IMR-90 (cell line): ENCODE results near the gene ISG20. TPM values are rescaled to one million over a fixed set of nuclear protein-coding genes. Genes with fewer than 3 reads are reported as not detected.

Experiments
- ATAC-seq: fragments of 200-7000 bp; cut with Tn5 transposase; 2 replicates; pipeline ENCODE4 v1.9.1; 2020; ENCODE audit warnings: low read depth, mild to moderate bottlenecking, moderate library complexity
- BruUV-seq: library from RNA; stranded (reverse); fragments of 400-500 nt; replicated peaks from 2 replicates; lab custom pipeline; 2021; lab: Mats Ljungman, UMichigan
- CTCF ChIA-PET: fragments of 300-600 bp; formaldehyde crosslinking; extraction: SDS; loops from one replicate; lab custom pipeline; 2021; ENCODE audit warnings: antibody characterized with exemption; lab: Yijun Ruan, JAX
- POLR2A ChIA-PET: fragments of 300-600 bp; sonication (Branson Sonifier 250); formaldehyde crosslinking; loops from one replicate; lab custom pipeline; 2022; ENCODE audit warnings: antibody characterized with exemption; ENCODE audit not compliant: unreplicated experiment; lab: Charles Lee
- DNase-seq: peaks from one replicate; pipeline ENCODE4 v3.0.0; 2013
- H2AFZ ChIP-seq: replicated peaks from 2 replicates; pipeline ENCODE3; 2013; ENCODE audit warnings: low read length, mild to moderate bottlenecking; ENCODE audit not compliant: poor library complexity
- H2AK5ac ChIP-seq: 2 replicates; pipeline ENCODE4 v1.6.1; 2013; ENCODE audit warnings: low read depth, low read length, inconsistent platforms
- H2AK9ac ChIP-seq: replicated peaks from 2 replicates; pipeline ENCODE3; 2013; ENCODE audit warnings: mild to moderate bottlenecking, low read depth, low read length, moderate library complexity; ENCODE audit not compliant: poor library complexity
- H2BK120ac ChIP-seq: 2 replicates; pipeline ENCODE4 v1.6.1; 2013; ENCODE audit warnings: low read depth, low read length, inconsistent platforms
- H2BK15ac ChIP-seq: 3 replicates; pipeline ENCODE4 v1.6.1; 2013; ENCODE audit warnings: low read depth, low read length, inconsistent platforms
- H2BK20ac ChIP-seq: 2 replicates; pipeline ENCODE4 v1.6.1; 2013; ENCODE audit warnings: low read depth, mild to moderate bottlenecking, inconsistent platforms, low read length, moderate library complexity
- H2BK5ac ChIP-seq: 2 replicates; pipeline ENCODE4 v1.6.1; 2013; ENCODE audit warnings: mild to moderate bottlenecking, low read depth, low read length, inconsistent platforms; ENCODE audit not compliant: poor library complexity, severe bottlenecking
- H3K14ac ChIP-seq: replicated peaks from 2 replicates; pipeline ENCODE4 v1.6.1; 2013; ENCODE audit warnings: low read depth, low read length, inconsistent platforms
- H3K18ac ChIP-seq: 2 replicates; pipeline ENCODE4 v1.6.1; 2013; ENCODE audit warnings: low read depth, low read length, control low read depth
- H3K23ac ChIP-seq: 2 replicates; pipeline ENCODE4 v1.6.1; 2013; ENCODE audit warnings: low read depth, low read length, inconsistent platforms
- H3K27ac ChIP-seq: 2 replicates; pipeline ENCODE4 v1.5.1; 2013; ENCODE audit warnings: mild to moderate bottlenecking, control low read depth, low read length; ENCODE audit not compliant: insufficient read depth
- H3K27me3 ChIP-seq: 2 replicates; pipeline ENCODE4 v1.6.1; 2013; ENCODE audit warnings: low read length; ENCODE audit not compliant: control insufficient read depth, insufficient read depth
- H3K36me3 ChIP-seq: 2 replicates; pipeline ENCODE4 v1.6.1; 2013; ENCODE audit warnings: low read length, mixed read lengths; ENCODE audit not compliant: control insufficient read depth, insufficient read depth
- H3K4ac ChIP-seq: 2 replicates; pipeline ENCODE4 v1.6.1; 2013; ENCODE audit warnings: low read depth, low read length, inconsistent platforms
- H3K4me1 ChIP-seq: 2 replicates; pipeline ENCODE4 v1.6.1; 2013; ENCODE audit warnings: low read length, mixed read lengths; ENCODE audit not compliant: control insufficient read depth, insufficient read depth
- H3K4me2 ChIP-seq: 2 replicates; pipeline ENCODE4 v1.6.1; 2013; ENCODE audit warnings: low read depth, mild to moderate bottlenecking, control low read depth, low read length, moderate library complexity
- H3K4me3 ChIP-seq: 2 replicates; pipeline ENCODE4 v1.5.1; 2013; ENCODE audit warnings: low read depth, mild to moderate bottlenecking, control low read depth, low read length, moderate library complexity; ENCODE audit not compliant: insufficient read depth
- H3K56ac ChIP-seq: 2 replicates; pipeline ENCODE4 v1.6.1; 2013; ENCODE audit warnings: low read length, inconsistent platforms; ENCODE audit not compliant: insufficient read depth; ENCODE audit errors: extremely low read depth
- H3K79me1 ChIP-seq, 2 experiments: 2 replicates each; pipeline ENCODE4 v1.6.1; 2013; ENCODE audit warnings: low read length in 2 of 2, inconsistent platforms in 1 of 2, low read depth in 1 of 2
- H3K9ac ChIP-seq: 2 replicates; pipeline ENCODE4 v1.6.1; 2013; ENCODE audit warnings: low read depth, low read length, control low read depth
- H3K9me1 ChIP-seq: 2 replicates; pipeline ENCODE4 v1.6.1; 2013; ENCODE audit warnings: low read length, inconsistent platforms; ENCODE audit not compliant: insufficient read depth
- H3K9me3 ChIP-seq: 2 replicates; pipeline ENCODE4 v1.6.1; 2013; ENCODE audit warnings: low read length; ENCODE audit not compliant: control insufficient read depth, insufficient read depth
- H4K20me1 ChIP-seq: 2 replicates; pipeline ENCODE4 v1.6.1; 2013; ENCODE audit warnings: low read length, inconsistent platforms; ENCODE audit not compliant: insufficient read depth
- H4K5ac ChIP-seq: 2 replicates; pipeline ENCODE4 v1.6.1; 2013; ENCODE audit warnings: mild to moderate bottlenecking, low read depth, low read length, control low read depth
- H4K8ac ChIP-seq, 2 experiments: 2 replicates each; pipeline ENCODE4 v1.6.1; 2013; ENCODE audit warnings: low read depth in 2 of 2, low read length in 2 of 2, control low read depth in 1 of 2, inconsistent platforms in 1 of 2
- H4K91ac ChIP-seq: 2 replicates; pipeline ENCODE4 v1.6.1; 2013; ENCODE audit warnings: low read depth, low read length, inconsistent platforms; ENCODE audit not compliant: insufficient read depth
- FOS ChIP-seq: fragments of 150-350 bp; IDR thresholded peaks from 2 replicates; pipeline ENCODE4 v1.6.1; 2016; ENCODE audit warnings: low read depth, low read length
- MAFK ChIP-seq: IDR thresholded peaks from 2 replicates; pipeline ENCODE4 v1.6.1; 2012; ENCODE audit warnings: low read depth, low read length, improper control_type of control experiment
- MXI1 ChIP-seq: IDR thresholded peaks from 2 replicates; pipeline ENCODE4 v1.6.1; 2012; ENCODE audit warnings: low read depth, mild to moderate bottlenecking, low read length, moderate library complexity, borderline replicate concordance
- NFE2L2 ChIP-seq: fragments of 150-350 bp; IDR thresholded peaks from 2 replicates; pipeline ENCODE4 v1.6.1; 2016; ENCODE audit warnings: low read depth, mild to moderate bottlenecking, low read length
- POLR2A ChIP-seq: IDR thresholded peaks from 2 replicates; pipeline ENCODE4 v1.6.1; 2012; ENCODE audit warnings: mild to moderate bottlenecking, low read depth, low read length
- RAD21 ChIP-seq: IDR thresholded peaks from 2 replicates; pipeline ENCODE4 v1.6.1; 2012; ENCODE audit warnings: low read length, improper control_type of control experiment
- RCOR1 ChIP-seq: IDR thresholded peaks from 2 replicates; pipeline ENCODE4 v1.6.1; 2012; ENCODE audit warnings: mild to moderate bottlenecking, low read length, improper control_type of control experiment; ENCODE audit not compliant: insufficient replicate concordance
- RFX5 ChIP-seq: IDR thresholded peaks from 2 replicates; pipeline ENCODE4 v1.8.0; 2012; ENCODE audit warnings: low read depth, mild to moderate bottlenecking, low read length, moderate library complexity
- SMC3 ChIP-seq: fragments of 150-350 bp; IDR thresholded peaks from 2 replicates; pipeline ENCODE4 v1.6.1; 2016; ENCODE audit warnings: low read depth, mild to moderate bottlenecking, antibody characterized with exemption, low read length, moderate library complexity
- WGBS, 2 experiments: methylation state at CpG; one replicate each; pipeline versions ENCODE4 v1.1.5 to v1.1.7; 2013; ENCODE audit warnings: missing lambda C conversion rate in 2 of 2; ENCODE audit not compliant: insufficient read length in 1 of 2; ENCODE audit errors: extremely low coverage in 2 of 2; 5-methylcytosine and 5-hydroxymethylcytosine counted together
- dilution Hi-C: fragments of 300-500 bp; cut with HindIII; formaldehyde crosslinking; loops from one replicate; pipeline ENCODE4 v1.14.3; 2018; ENCODE audit warnings: low sequenced_read_pairs; ENCODE audit not compliant: unreplicated experiment
- in situ Hi-C: fragments of 300-500 bp; cut with MboI; formaldehyde crosslinking; loops from 3 replicates; pipeline ENCODE4 v1.14.3; 2019; ENCODE audit warnings: low sequenced_read_pairs, inconsistent platforms, mixed read lengths
- intact Hi-C: fragments of 100-400 bp; cut with micrococcal nuclease; formaldehyde crosslinking; loops from 2 replicates; pipeline ENCODE4 v1.10.0; 2022
- polyA plus RNA-seq, 3 experiments: library from polyadenylated mRNA; depleted of rRNA; stranded (reverse); fragments of >200 nt; gene quantifications; 2 replicates each; pipeline ENCODE4 v1.2.3, GENCODE V29; 2012; ENCODE audit warnings: low replicate concordance in 1 of 3
- total RNA-seq: library from RNA; depleted of rRNA; stranded (reverse); fragments of >200 nt; gene quantifications from 2 replicates; pipeline ENCODE4 v1.2.3, GENCODE V29; 2012
- TF ChIP-seq, protein P1 (sequence below): conservative IDR thresholded peaks from 2 replicates; pipeline ENCODE4 v1.5.1; 2012; ENCODE audit warnings: mild to moderate bottlenecking, low read depth, low read length, improper control_type of control experiment
- TF ChIP-seq, protein P2 (sequence below): fragments of 150-350 bp; IDR thresholded peaks from 2 replicates; pipeline ENCODE4 v1.6.1; 2016; ENCODE audit warnings: low read depth, mild to moderate bottlenecking, low read length, moderate library complexity, borderline replicate concordance
- TF ChIP-seq, protein P3 (sequence below): fragments of 150-350 bp; IDR thresholded peaks from 2 replicates; pipeline ENCODE4 v1.6.1; 2017; ENCODE audit warnings: mild to moderate bottlenecking, antibody characterized with exemption, low read length, low read depth

ISG20 gene
- total and polyA plus RNA-seq, 2 of the 4 experiments (the other 2 are of a cell fraction), result 0.72 to 1.2 TPM

DNA sequence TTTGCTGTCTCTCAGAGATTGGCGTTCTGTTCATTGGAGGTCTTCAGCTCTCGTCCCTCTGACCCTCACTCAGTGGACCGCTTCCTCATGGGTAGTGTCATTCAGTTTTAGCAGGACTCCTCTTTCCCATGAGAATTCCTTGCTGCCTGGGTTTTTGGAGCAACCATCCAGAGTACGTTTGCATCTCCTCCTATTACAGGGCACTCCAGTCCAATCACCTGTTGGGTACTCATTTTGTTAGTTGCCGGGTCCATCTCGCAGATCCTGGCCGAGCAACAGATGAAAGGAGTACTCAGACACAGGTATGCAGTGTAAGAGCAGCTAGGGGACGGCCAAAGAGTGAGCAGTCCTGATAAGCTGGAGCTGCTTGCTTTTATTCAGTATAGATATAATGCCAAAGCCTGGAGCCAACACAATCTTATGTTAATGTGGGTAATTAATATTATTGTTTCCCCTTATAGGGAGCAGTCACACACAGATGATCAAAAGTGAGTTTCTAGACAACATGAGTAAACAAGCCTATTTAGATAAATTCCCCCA, 49.6 kb downstream of the ISG20 start:
- ChIA-PET POLR2A (no interaction called here), CTCF (interaction anchor here (0.6 kb wide), 1 partner anchor 1977 kb away, joined by 3 read pairs; no protein-coding TSS in a partner anchor)
- H3K9ac ChIP-seq, result no peak overlapping the region
- no peaks in the 10 kb centered on the region for H3K4me1 ChIP-seq
- no peak overlapping the region for H2BK20ac ChIP-seq
- no peak overlapping the region for H2BK5ac ChIP-seq
- no peak overlapping the region for H2AK5ac ChIP-seq
- DNase-seq (no peak), ATAC-seq (no peak)
- H4K5ac ChIP-seq, result no peak overlapping the region
- in situ Hi-C loops (no loop called here), dilution Hi-C loops (no loop called here), intact Hi-C loops (no loop called here)
- H3K4ac ChIP-seq, result no peak overlapping the region
- no peak overlapping the region for H2BK15ac ChIP-seq
- H3K4me2 ChIP-seq, result no peak overlapping the region
- peaks cover 36% of the 10 kb centered on the region for H3K27me3 ChIP-seq
- no peak overlapping the region for H3K56ac ChIP-seq
- H2AK9ac ChIP-seq, result no peak overlapping the region
- WGBS, 2 experiments, result no CpG with 5 or more reads among the region's 8 CpGs
- H3K14ac ChIP-seq, result no peak overlapping the region
- H3K4me3 ChIP-seq, result no peak overlapping the region
- no peak overlapping the region for H3K27ac ChIP-seq
- no peaks in the 10 kb centered on the region for H4K20me1 ChIP-seq
- no peak overlapping the region for H2BK120ac ChIP-seq
- BruUV-seq, result no TSS peak
- H3K79me1 ChIP-seq, result no peaks in the 10 kb centered on the region
- H3K36me3 ChIP-seq, result no peaks in the 10 kb centered on the region
- no peak overlapping the region for H3K18ac ChIP-seq
- H4K91ac ChIP-seq, result no peak overlapping the region
- TF ChIP-seq POLR2A, result no peak
- TF ChIP-seq, protein P1, sequence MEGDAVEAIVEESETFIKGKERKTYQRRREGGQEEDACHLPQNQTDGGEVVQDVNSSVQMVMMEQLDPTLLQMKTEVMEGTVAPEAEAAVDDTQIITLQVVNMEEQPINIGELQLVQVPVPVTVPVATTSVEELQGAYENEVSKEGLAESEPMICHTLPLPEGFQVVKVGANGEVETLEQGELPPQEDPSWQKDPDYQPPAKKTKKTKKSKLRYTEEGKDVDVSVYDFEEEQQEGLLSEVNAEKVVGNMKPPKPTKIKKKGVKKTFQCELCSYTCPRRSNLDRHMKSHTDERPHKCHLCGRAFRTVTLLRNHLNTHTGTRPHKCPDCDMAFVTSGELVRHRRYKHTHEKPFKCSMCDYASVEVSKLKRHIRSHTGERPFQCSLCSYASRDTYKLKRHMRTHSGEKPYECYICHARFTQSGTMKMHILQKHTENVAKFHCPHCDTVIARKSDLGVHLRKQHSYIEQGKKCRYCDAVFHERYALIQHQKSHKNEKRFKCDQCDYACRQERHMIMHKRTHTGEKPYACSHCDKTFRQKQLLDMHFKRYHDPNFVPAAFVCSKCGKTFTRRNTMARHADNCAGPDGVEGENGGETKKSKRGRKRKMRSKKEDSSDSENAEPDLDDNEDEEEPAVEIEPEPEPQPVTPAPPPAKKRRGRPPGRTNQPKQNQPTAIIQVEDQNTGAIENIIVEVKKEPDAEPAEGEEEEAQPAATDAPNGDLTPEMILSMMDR, result no peak
- no peak for TF ChIP-seq MAFK
- no peak for TF ChIP-seq RCOR1
- no peak for TF ChIP-seq MXI1
- TF ChIP-seq FOS, result no peak
- TF ChIP-seq RFX5, result no peak
- TF ChIP-seq, protein P2, sequence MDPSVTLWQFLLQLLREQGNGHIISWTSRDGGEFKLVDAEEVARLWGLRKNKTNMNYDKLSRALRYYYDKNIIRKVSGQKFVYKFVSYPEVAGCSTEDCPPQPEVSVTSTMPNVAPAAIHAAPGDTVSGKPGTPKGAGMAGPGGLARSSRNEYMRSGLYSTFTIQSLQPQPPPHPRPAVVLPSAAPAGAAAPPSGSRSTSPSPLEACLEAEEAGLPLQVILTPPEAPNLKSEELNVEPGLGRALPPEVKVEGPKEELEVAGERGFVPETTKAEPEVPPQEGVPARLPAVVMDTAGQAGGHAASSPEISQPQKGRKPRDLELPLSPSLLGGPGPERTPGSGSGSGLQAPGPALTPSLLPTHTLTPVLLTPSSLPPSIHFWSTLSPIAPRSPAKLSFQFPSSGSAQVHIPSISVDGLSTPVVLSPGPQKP, result no peak
- TF ChIP-seq NFE2L2, result no peak
- TF ChIP-seq, protein P3, sequence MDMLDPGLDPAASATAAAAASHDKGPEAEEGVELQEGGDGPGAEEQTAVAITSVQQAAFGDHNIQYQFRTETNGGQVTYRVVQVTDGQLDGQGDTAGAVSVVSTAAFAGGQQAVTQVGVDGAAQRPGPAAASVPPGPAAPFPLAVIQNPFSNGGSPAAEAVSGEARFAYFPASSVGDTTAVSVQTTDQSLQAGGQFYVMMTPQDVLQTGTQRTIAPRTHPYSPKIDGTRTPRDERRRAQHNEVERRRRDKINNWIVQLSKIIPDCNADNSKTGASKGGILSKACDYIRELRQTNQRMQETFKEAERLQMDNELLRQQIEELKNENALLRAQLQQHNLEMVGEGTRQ, result no peak
- TF ChIP-seq SMC3, result no peak
- no peak for TF ChIP-seq RAD21
- H3K9me1 ChIP-seq, result no peaks in the 10 kb centered on the region
- H3K23ac ChIP-seq, result no peak overlapping the region
- H3K9me3 ChIP-seq, result peaks cover 5% of the 10 kb centered on the region; the same call in 1 of the 2 replicates
- H2AFZ ChIP-seq, result no peak overlapping the region
- H4K8ac ChIP-seq, result no peak overlapping the region
